ENCODE results near the gene MYO7B. TPM values are rescaled to one million over a fixed set of nuclear protein-coding genes. Genes with fewer than 3 reads are reported as not detected.
A peak's percentile ranks its signal among the peaks of the same experiment; 100 is the strongest.

MYO7B gene
- total RNA-seq, 4 donors from 2014 or later = 0.21 to 0.48 (median 0.28) TPM

GRCh38 chr2:127638361-127639110 is 103.1 kb downstream of the MYO7B start:
- H3K4me3 ChIP-seq = no peak overlapping the region
- no peaks in the 10 kb centered on the region for H3K27me3 ChIP-seq
- peak in 1 of 2 donors; percentile 69 for DNase-seq
- peak overlapping the region; percentile 88 to 92 for H3K27ac ChIP-seq
- intact Hi-C loops (cut with DNase I; ENCODE audit: low total_unique reads) = no loop called here
- peaks cover 6 to 10% of the 10 kb centered on the region in 2 donors for H3K4me1 ChIP-seq
- TF ChIP-seq CTCF (IDR thresholded peaks at IDR 0.05) (no peak), POLR2A (IDR thresholded peaks at IDR 0.05) (no peak)
- no peaks in the 10 kb centered on the region for H3K36me3 ChIP-seq
- H3K9me3 ChIP-seq = no peaks in the 10 kb centered on the region

GRCh38 chr2:127639111-127639474 is 103.6 kb downstream of the MYO7B start:
- Histone ChIP-seq H3K27me3 (no peaks in the 10 kb centered on the region), H3K4me1 (peaks cover 6 to 10% of the 10 kb centered on the region in 2 donors), H3K27ac (peak overlapping the region; percentile 1 to 92), H3K4me3 (no peak overlapping the region), H3K9me3 (no peaks in the 10 kb centered on the region), H3K36me3 (no peaks in the 10 kb centered on the region)
- TF ChIP-seq POLR2A (IDR thresholded peaks at IDR 0.05) = no peak
- no peak for TF ChIP-seq CTCF (IDR thresholded peaks at IDR 0.05)
- intact Hi-C loops (cut with DNase I; ENCODE audit: low total_unique reads) = no loop called here
- no peak for DNase-seq

- Histone ChIP-seq H3K36me3 (no peaks in the 10 kb centered on the region), H3K27ac (peak overlapping the region; percentile 1 to 92), H3K4me1 (peaks cover 6 to 10% of the 10 kb centered on the region in 2 donors), H3K27me3 (no peaks in the 10 kb centered on the region), H3K9me3 (no peaks in the 10 kb centered on the region), H3K4me3 (no peak overlapping the region)
- intact Hi-C loops (cut with DNase I; ENCODE audit: low total_unique reads) = no loop called here
- TF ChIP-seq POLR2A (IDR thresholded peaks at IDR 0.05) = no peak
- TF ChIP-seq CTCF (IDR thresholded peaks at IDR 0.05) = no peak
- DNase-seq = no peak
Observed at GRCh38 chr2:127640082-127641072, 104.9 kb downstream of the MYO7B start.

GRCh38 chr2:127641133-127641532 is 105.7 kb downstream of the MYO7B start:
- DNase-seq = no peak
- Histone ChIP-seq H3K27me3 (no peaks in the 10 kb centered on the region), H3K9me3 (no peaks in the 10 kb centered on the region), H3K4me3 (no peak overlapping the region), H3K36me3 (no peaks in the 10 kb centered on the region), H3K4me1 (peaks cover 6 to 10% of the 10 kb centered on the region in 2 donors), H3K27ac (no peak overlapping the region)
- intact Hi-C loops (cut with DNase I; ENCODE audit: low total_unique reads) = no loop called here
- no peak for TF ChIP-seq POLR2A (IDR thresholded peaks at IDR 0.05)
- no peak for TF ChIP-seq CTCF (IDR thresholded peaks at IDR 0.05)

All from uterus (tissue), 4 donors.